Fibroblast of mammary gland (primary cell): Measurements from ENCODE around the gene SRL.

Experiments
- DNase-seq: peaks from one replicate; pipeline ENCODE4 v3.0.0-alpha.2; 2010; ENCODE audit warnings: low read depth
- H3K4me3 ChIP-seq: 2 replicates; pipeline ENCODE4 v1.5.1; 2011; ENCODE audit warnings: low read depth, mild to moderate bottlenecking, low read length, moderate library complexity; ENCODE audit not compliant: control insufficient read depth
- TF ChIP-seq, protein P1 (sequence below): conservative IDR thresholded peaks from 2 replicates; pipeline ENCODE4 v1.5.1; 2011; ENCODE audit warnings: low read depth, low read length, inconsistent platforms; ENCODE audit not compliant: control insufficient read depth, insufficient read depth

The SRL gene

GRCh38 chr16:4140652-4141051 is 101.2 kb downstream of the SRL start:
- TF ChIP-seq, protein P1, sequence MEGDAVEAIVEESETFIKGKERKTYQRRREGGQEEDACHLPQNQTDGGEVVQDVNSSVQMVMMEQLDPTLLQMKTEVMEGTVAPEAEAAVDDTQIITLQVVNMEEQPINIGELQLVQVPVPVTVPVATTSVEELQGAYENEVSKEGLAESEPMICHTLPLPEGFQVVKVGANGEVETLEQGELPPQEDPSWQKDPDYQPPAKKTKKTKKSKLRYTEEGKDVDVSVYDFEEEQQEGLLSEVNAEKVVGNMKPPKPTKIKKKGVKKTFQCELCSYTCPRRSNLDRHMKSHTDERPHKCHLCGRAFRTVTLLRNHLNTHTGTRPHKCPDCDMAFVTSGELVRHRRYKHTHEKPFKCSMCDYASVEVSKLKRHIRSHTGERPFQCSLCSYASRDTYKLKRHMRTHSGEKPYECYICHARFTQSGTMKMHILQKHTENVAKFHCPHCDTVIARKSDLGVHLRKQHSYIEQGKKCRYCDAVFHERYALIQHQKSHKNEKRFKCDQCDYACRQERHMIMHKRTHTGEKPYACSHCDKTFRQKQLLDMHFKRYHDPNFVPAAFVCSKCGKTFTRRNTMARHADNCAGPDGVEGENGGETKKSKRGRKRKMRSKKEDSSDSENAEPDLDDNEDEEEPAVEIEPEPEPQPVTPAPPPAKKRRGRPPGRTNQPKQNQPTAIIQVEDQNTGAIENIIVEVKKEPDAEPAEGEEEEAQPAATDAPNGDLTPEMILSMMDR: no peak
- H3K4me3 ChIP-seq: no peak overlapping the region
- DNase-seq: peak; percentile 44

GRCh38 chr16:4139968-4140367 is 101.9 kb downstream of the SRL start:
- DNase-seq: no peak
- TF ChIP-seq, protein P1: no peak

More at GRCh38 chr16:4139968-4140367, 101.9 kb downstream of the SRL start:
- H3K4me3 ChIP-seq: no peak overlapping the region
